GM19043 (cell line): ENCODE data around the gene BID.

Experiments used
- ATAC-seq: cut with Tn5 transposase; IDR thresholded peaks from one replicate; pipeline ENCODE4 v1.9.1; 2021; ENCODE audit warnings: low read depth; ENCODE audit not compliant: unreplicated experiment

The BID gene

DNA sequence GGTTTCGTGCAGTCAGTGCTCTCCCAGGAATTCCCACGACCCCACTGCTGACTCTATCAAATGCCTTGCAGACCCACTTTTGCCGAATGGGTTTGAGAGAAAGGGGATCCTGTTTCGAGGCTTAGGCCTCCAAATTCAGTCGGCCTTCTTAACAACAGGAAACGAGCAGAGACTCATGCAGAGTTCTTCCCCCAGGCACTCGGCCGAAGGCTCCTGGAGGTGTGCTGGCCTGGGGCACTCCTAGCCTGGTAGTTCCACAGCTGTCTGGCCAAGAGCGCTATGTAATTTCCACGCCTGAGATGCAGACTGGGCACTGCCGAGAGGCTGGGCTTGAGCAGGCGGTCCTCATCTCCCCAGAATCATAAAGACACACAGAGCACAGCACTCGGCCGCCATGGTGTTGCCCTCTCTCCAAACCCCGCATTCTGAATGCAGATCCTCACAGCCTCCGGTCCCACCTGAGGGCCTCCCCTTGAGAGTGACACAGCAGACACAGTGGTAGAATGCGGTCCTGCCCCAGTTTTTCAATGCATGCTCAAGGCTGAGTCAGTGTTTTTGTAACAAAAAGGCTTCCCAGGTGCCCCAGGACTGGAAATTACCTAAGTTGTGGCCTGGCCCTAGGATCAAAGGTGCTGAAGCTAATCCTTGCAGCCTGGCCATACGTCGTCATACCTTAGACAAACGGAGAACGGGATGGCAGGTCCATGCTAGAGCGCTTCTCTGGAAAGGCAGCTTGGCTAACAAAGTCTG is 30.2 kb upstream of the BID start:
- no peak for ATAC-seq

DNA sequence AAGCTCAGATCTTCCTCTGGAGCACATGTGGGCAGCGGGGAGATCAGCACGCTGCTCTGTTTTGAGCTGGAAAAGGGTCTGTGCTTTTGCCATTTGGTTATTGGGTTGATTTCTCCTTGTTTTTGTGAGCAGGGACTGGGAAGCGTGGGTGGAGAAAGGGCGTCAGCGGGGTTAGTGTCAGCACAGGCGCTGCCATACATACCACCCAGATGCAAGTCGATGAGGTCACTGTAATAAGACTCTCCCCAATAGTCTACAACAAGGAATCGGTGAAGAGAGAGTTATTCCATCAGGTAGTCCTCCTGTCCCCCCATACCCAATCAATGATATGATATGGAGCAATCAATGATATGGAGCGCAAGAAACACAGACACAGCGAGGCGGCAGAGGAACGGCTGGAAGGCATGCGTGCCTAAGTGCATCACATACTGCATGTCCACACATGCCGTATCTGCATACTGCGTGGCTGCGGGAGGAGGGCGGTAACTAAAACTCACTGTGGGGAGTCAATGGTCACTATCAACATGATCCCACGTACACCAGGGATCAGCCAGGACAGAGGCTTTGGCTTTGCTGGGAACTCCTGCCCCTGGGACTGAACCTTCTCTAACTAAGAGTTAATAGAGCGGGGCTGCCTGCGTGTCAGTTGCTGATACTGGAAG is 29.5 kb upstream of the BID start:
- no peak for ATAC-seq

DNA sequence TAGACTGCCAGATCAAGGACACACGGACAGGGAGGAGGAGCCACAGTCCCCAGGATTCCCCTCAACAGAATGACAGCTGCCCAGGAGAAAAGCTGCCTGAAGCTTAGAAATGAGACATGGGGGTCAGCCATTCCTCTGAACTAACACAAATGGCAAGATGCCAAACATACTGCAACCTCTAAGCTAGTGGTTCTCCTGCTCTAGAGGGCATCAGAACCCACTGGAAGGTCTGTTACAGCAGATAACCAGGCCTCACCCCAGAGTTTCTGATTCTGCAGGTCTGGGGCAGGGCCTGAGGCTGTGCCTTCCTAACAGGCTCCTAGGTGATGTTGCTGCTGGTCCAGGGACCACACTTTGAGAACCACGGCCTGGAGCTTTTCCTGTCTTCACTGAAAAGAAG is 28.6 kb upstream of the BID start:
- ATAC-seq, result no peak

DNA sequence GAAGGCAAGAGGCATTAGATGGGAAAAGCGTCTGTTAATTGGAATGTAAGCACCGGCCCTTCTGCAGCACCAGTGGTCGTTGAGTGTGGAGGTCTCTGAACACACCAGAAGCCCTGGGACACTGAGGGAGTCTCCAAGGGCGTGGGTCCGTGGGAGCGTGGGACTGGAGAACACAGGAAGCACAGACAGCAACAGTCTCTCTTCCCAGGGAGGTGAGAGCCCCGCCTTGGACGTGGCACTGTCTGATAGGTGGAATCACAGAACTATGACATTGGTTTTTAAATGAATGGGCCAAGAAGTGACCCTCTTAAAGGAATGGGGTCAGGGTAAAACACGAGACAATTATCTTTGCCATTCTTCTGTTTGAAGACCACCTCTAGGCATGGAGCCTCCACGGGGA is 28.1 kb upstream of the BID start:
- no peak for ATAC-seq

DNA sequence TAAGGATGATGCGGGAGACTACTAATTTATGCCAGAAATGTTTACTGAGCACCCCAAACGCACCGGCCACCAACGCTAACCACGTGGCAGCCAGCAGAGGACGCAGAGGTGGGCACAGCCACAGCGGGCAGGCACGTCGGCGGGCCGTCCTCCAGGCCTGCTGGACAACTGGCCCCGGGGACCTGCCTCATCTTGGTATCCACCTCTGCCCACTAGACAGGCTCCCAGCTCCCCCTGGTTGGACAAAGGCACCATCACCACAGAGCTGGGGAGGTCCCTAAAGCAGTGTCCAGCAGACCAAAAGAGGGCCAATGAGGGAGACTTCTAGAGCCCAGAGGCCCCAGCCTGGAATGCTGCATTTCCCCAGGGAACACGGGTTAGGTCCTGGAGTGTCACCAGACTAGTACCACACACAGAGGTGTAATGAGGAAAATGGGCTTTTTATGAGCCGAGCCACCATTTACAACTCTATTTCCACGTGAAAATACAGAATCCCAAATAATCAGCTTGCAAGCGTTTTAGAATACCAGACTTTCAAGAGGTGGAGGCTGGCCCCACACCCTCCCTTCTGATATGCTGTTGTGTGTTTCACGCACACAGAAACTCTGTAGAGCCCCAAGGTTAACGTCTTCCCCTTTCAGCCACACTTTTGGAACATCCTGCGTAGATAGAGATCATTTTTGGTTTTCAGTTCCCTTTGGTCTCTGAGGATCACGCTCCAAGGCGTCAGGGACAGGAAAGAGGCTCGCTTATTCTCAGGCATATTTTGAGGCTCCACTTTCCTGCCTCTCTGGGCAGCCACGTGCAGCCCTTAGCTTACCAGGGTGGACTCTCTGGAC is 23.7 kb upstream of the BID start:
- ATAC-seq, result peak; percentile 39

DNA sequence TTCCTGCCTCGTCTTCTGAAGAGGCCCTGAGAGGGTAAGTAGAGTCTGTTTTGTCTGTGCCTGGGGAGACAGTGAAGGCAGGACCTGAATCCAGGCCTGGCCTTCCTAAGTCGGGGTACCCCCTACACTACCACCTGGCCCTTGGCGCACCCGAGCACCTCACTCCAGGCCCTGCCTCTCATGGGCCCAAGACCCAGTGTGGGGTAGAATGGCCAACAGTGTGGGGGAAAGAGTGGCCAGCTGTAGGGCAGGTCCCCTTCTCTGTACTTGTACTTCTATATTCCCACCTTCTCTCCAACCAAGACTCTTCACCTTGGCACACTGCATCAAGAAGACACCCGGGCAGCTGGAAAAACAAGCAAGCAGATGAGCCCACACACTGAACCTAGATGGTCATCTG is 22.4 kb upstream of the BID start:
- ATAC-seq, result no peak

DNA sequence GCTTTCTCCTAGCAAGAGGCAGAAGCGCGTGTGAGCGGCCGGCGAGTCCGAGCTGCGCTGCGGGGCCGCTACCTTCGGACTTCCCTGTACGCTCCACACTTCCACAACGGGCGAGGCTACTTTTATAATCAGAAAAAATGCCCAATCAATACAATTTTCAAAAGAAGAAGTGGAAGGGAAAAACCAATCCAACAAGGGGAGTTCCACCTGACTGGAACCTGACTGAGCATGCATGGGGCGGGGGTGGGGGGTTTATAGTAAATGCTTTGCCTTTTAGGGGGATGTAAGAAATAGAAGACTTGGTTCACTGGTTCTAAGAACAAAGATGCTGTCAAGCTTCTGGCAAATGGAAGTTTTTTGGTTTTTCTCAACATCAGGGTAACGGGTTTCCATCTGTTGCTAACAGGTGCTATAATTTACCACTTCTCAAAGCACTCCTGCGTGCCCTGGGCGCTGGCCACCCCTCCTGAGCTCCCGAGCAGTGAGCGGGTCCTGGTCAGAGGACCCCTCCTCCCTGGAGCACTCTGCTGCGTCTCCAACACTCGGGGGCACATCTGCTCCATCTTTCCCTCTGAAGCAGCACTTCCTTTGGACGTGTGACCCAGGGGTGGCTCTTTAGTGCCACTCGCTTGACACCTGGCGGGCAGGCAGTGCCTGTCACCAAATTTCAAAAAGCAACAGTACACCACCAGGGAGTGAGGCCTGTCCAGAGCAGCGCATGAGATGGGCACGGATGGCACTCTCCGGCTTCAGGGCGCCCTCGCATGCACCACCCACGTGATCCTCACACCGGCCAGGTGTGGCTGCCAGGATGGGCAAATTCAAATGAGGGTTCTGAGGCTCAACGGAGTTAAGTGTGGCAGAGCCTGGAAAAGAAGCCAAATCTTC is 21.6 kb upstream of the BID start:
- ATAC-seq, result no peak

DNA sequence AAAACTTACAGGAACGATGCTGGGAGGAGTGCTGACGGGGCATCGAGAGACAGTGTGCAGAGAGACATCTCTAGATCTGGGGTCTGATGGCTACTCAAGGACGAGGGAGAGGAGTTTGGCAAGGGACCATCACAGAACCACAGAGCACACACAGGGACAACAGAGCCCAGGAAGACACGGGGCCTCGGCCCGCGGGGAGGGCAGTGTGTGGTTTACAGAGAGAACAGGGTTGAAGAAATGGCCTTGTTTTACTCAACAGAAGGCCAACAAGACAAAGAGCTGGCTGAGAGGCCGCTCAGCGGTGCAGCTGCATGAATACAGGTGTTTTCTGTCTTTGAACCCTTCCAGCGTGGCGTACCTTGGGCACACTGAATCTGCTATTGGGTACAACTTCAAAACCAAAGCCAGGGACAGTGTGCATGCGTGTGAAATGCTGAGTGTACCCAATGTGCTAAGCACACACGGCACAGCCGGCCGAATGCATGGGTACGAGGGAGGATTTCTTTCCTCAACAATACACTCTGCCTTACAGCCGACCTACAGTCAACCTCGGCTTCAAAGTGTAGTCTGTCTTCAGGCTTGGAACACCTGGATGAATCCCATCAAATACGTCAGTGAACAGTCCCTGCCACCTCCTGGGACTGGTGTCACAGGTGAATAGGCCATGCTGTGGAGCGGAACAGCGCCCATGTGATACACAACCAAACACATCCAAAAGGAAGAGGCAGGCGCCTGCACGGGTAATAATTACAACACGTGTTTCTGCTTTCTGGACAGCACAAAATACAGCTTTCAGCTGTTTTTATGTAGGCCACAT is 20.7 kb upstream of the BID start:
- no peak for ATAC-seq

DNA sequence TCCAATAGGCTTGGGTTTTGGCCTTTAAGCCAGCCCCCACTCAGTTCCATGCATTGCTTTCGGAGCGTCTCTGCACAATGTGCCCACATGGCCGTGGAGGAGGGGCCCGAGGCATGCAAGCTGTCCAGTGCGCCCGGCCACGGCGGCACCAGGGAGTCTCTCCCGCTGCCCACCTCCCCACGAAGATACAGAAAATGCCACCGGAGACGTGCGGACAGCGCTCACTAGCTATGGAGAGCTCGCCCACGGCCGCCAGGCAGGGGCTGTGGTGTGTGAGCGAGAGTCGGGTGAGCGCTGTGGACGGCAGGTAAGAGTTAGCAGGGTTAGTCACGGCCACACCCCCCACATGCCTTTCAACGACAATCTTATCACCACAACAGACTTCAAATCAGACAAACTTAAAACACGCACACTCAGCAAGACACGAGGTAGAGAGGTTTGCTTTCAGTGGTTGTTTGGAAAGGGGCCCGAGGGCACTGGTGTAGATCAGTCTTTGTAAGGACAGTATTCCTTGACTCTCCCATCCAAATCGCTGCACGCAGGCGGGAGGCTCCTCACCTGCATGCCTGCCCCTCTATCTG is 18.7 kb upstream of the BID start:
- ATAC-seq, result no peak

DNA sequence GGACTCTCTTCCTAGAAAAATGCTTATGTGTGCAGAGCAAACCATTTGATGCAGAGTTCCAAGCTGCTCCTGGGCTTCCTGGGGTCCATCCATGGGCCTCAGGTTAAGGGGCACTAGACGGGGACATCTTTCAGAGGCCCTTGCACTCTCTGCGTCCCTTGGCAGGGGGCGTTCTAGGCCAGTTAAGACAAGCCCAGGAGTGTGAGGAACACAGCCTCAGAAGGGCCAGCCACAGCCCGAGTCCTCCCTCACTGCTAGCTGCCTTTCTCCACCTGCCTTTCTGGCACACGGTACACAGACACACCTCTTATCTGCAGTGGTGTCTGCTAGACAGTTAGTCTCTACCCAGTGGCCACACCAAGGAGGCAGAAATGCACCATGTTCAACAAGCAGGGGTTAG is 18.0 kb upstream of the BID start:
- no peak for ATAC-seq

DNA sequence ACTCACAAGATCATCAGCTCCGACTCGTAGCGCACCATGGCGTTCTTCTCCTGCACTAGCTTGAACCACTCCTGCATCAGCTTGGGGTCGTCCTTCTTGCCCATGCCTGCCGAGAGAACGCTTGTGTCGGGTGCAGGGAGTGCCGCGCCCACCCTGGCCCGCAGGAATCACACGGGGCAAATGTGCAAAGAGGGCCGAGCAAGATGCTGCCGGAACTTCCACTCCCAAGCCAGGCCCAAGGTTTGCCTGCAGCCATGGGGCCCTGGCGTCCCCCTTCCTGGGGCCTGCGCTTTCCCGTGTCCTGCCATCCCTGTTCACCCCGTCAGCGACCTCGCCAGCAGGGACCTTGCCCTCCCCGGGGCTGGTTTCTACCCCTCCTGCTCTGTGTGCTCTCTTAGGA is 16.9 kb upstream of the BID start:
- ATAC-seq, result no peak

DNA sequence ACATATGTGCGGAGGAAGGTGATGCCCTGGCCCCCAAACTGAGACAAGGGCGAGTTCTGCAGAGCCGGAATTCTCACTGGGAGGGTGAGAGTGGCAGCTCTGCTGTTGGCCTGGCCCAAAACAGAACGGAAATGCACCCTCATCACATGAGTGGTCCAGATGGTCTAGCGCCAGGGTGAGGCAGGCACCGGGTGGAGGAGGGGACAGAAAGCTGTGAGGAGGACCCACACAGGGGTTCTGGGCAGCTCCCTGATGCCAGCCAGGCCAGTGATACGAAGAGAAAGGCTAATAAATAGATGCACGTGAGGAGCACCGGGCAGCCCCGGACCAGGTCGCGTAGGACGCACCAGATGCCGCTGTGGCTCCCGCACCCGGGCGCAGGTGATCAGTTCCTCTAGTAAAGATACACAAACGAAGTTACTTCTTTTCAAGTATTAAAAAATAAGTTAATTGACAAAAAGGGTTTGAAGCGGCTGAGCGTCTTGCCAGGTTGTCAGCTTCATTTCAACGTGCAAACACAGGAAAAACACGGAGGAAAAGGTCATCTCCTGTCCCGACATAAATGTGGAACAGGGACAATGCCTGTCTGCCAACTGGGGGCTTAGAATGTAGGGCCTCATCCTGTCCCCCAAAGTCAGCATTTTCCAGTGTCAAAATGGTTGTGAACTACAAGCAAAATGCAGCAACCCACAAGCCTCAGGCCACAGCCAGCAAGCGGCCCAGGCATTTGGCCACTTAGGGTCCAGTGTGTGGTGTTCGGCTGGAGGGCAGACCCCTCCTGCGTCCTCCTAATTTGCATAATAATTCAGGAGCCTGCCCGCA is 15.3 kb upstream of the BID start:
- no peak for ATAC-seq

DNA sequence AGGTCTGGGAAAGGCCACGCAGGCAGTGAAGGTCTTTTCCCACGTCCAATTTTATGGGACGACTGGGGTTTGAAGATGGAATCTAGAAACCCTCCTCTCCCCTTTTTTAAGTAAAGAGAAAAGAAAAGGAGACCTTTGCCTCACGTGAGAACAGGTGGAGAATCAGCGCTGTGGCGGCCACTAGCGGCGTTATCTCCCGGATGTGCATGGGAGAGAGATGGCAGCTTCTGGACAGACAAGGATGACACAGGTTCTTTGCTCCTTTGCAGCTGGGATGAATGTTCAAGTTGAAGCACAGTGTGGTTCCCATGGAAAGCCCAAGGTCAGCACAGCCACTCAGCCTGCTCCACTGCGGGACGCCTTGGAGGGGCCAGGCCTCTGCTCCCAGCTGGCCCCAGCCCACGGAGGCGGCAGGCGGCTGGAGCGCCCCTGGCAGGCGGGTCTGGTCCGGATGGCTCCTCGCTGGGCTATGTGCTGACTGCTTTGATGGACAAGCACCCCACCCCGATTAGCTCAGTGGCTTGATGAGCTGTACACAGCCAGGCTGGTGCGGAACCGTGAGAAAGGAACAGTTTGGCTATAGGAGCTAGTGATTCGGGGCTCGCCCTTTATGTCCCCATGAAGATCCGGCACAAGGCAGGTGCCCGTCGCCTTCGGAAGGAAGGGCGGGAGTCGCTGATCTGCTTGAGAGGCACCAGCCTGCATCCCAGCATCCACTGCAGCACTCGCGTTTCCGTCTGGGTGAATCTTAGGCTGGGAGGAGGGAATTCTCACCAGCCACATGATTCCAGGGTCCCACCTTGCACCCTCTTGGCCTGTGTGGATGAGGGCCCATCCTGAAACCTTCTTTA is 14.5 kb upstream of the BID start:
- no peak for ATAC-seq

DNA sequence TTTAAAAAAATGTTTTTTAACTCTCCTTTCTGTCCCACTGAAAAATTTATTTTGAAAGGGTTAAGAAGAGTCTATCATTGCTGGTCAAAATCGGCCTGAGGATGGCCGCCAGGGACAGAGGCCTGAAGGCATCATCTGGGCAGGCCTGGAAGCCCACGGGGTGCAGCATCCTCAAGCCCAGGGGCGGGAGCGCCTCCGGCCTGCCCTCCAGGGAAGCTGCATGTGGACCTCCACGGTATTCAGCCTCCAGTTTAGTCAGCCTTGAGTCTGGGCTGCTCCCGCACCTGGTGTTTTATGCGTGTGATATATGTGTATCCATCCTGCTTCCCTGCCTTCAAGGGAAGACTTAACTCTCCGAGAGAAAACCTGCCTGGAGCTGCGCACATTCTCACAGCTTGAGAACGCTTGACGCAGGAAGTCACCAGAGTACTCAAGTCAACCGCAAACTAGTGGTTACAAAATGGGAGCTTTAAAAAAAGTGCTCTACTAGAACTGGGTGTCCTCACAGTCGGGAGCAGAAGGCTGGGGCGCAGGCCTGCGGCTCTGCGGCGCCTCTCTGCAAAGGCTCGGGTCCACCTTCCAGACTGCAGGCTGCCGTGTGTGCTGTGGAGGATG is 13.6 kb upstream of the BID start:
- ATAC-seq, result no peak

DNA sequence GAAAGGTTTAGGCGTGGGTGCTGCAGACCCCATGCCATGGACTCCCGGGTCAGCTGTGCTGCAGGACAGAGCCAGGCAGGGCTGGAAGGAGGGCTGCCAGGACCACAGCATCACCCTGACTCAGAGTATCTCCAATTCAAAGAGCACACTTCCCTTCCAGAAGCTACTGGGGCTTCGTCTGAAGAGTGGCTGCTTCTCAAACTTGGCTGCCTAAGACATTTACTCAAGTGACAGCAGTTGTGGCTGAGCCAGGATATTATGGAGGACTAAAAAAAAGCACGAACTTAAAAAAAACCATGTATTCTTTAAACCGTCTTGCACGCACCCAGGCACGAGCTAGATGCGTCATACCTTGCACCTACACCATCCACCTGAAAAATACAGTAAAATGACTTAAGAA is 13.0 kb upstream of the BID start:
- ATAC-seq, result no peak

DNA sequence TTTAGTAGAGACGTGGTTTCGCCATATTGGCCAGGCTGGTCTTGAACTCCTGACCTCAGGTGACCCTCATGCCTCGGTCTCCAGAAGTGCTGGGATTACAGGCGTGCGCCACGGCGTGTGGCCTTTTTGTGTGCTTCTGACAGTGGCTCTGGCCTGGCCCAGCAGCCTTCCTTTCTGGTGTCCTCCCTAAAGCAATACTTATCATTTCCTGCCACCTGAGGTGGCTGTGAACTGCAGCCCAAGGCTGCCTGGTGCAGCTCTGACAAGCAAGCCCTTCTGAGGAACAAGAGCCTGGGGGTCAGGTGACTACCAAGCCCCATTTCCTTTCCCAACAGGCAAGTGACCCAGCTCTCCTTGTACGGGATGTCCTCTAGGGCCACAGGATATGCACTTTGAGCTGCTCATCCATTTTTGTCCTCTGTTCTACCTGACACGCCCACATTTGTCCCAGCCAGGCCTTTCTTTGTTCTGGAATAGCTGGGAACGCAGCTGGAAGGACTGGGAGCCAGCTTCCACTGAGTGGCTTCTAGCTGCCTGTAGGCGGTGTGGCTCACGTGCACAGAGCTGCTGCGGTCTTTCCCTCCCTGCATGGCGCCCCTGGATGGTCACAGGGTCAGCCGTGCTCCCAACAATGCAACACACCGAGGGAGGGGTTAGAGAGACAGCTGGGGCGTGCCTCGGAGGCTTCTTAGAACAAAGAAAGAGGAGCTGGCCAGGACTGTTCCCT is 12.3 kb upstream of the BID start:
- no peak for ATAC-seq
